ENCODE measurements around the gene HEMK1. TPM values are rescaled to one million over a fixed set of nuclear protein-coding genes. Genes with fewer than 3 reads are reported as not detected.

HEMK1 gene, protein sequence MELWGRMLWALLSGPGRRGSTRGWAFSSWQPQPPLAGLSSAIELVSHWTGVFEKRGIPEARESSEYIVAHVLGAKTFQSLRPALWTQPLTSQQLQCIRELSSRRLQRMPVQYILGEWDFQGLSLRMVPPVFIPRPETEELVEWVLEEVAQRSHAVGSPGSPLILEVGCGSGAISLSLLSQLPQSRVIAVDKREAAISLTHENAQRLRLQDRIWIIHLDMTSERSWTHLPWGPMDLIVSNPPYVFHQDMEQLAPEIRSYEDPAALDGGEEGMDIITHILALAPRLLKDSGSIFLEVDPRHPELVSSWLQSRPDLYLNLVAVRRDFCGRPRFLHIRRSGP
- 1 to 10 TPM; 4.8 to 8.3 (median 6.7) TPM for total RNA-seq

DNA sequence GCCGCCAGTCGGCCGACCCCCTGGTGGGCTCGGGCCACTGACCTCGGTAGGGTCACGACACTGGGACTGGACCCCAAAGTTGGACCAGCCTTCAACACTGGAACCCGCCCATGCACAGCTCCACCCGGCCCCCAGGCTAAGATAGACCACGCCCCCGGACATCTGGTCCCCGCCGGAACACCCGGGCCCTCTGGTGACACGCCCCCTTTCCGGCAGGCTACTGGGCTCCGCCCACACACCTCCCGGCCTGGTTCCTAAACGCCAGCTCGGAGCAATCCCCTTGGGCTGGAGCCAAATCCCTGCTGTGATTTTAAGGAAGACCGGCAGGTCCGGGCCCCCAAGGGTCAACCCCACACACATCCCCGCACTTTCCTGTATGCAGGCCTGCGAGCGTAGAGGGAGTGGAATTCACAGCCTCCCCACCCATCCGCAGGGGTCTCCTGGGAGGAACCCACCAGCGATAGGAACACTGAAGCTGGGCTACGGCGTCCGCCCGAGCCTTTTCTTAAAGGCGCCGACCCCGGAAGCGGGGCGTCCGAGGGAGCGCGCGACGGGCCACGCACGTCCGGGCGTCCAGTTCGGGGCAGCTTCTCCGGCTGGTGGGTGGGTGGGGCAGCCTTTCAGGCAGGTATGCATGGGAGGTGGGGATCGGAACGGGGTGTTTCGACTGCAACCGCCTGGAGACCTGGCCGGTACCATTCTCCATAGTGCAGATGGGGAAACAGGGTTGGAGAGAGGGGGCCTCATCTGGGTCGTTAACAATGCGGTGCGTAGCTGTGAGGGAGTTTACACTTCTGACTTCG, at the start of gene HEMK1:
HEMK1 (plus strand) TSS at position 576 of the 803 bp plus-strand sequence. CDS start 1,583 bp downstream, outside the sequence.
- ATAC-seq (ENCODE audit: low FRiP score): peak; percentile 84
- TF ChIP-seq, protein P1, sequence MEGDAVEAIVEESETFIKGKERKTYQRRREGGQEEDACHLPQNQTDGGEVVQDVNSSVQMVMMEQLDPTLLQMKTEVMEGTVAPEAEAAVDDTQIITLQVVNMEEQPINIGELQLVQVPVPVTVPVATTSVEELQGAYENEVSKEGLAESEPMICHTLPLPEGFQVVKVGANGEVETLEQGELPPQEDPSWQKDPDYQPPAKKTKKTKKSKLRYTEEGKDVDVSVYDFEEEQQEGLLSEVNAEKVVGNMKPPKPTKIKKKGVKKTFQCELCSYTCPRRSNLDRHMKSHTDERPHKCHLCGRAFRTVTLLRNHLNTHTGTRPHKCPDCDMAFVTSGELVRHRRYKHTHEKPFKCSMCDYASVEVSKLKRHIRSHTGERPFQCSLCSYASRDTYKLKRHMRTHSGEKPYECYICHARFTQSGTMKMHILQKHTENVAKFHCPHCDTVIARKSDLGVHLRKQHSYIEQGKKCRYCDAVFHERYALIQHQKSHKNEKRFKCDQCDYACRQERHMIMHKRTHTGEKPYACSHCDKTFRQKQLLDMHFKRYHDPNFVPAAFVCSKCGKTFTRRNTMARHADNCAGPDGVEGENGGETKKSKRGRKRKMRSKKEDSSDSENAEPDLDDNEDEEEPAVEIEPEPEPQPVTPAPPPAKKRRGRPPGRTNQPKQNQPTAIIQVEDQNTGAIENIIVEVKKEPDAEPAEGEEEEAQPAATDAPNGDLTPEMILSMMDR (IDR thresholded peaks at IDR 0.05): no peak
- DNase-seq (ENCODE audit: low spot score): peak; percentile 92

DNA sequence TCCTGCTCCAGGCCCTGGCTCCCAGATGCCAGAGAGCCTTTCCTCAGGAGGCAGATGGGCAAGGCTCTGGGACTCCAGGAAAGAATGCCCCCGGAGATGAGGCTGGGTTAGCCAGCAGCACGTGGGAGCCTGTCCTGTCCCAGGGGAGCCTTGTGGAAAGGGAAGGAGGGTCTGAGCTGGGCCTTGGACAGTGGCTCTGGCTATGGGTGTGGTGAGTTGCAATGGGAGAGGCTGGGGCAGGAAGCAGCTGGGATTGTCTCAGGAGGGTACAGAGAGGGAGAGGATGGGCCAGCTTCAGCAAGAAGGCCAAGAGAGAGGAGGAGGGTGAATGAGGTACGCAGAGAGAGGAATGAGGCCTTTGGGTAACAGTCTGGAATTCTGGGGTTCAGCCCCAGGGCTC, 48.5 kb upstream of the HEMK1 start:
- ATAC-seq (ENCODE audit: low FRiP score) (no peak), DNase-seq (ENCODE audit: low spot score) (no peak)
- TF ChIP-seq, protein P1 (IDR thresholded peaks at IDR 0.05): no peak

DNA sequence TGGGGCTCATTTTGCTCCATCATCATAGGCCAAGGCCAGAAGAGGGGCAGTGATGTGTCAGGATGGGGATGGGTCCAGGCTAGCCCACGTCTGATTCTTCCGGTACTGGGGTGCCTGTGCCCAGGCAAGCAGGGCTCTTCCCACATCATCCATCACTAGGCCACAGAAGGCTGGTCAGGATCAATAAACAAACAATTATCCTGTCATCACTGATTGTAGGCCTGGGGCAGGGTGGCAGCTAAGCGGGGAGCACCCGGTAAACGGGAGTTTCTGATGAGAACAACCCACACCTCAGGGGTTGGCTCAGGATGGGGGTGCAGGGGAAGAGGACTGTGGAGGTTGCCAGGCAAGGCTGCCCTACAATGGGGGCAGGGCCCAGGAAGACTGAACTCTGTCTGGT, 47.8 kb upstream of the HEMK1 start:
- TF ChIP-seq, protein P1 (IDR thresholded peaks at IDR 0.05): no peak
- DNase-seq (ENCODE audit: low spot score): no peak
- no peak for ATAC-seq (ENCODE audit: low FRiP score)

DNA sequence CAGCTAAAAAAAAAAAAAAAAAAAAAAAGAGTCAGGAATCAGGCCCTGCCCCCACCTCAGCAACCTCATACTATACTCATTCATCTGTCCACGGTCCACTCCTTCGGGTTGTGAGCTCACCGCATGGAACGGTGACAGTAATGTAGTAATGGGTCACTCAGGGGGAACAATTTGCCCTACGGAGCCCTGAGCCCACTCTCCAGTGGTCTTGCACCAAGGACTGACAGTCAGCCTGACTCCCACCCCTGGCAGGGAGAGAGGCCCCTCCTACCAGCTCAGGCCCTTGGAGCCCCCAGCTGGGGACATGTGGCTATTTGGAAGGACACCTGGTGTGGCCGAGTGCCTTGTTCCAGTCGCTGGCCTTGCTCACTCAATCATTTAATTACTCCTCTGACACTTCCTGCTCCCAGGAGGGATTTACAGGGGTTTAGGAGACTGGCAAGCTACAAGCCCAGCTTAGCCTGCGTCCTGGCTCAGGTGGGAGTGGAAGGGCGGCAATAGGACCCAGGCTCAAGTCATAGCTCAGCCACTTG, 46.0 kb upstream of the HEMK1 start:
- no peak for DNase-seq (ENCODE audit: low spot score)
- ATAC-seq (ENCODE audit: low FRiP score): no peak
- TF ChIP-seq, protein P1 (IDR thresholded peaks at IDR 0.05): no peak

DNA sequence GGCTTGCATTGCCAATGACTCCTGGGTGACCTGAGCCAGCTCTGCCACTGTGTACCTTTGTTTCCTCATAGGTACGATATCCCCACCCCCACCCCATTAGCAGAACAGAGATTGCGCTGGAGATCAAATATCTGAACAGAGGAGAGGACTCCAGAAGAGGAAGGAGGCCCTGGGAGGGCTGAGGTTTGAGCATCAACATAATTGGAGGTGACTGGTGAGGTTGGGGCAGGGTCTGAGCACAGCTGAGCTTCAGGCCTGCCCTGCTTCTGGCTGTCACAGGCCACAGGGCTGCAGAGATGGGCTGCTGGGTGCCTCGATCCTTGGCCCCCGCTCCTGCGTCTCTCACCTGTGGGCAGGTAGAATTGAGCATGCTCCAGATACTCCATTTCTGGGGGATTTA, 44.6 kb upstream of the HEMK1 start:
- DNase-seq (ENCODE audit: low spot score): no peak
- TF ChIP-seq, protein P1 (IDR thresholded peaks at IDR 0.05): no peak
- no peak for ATAC-seq (ENCODE audit: low FRiP score)

DNA sequence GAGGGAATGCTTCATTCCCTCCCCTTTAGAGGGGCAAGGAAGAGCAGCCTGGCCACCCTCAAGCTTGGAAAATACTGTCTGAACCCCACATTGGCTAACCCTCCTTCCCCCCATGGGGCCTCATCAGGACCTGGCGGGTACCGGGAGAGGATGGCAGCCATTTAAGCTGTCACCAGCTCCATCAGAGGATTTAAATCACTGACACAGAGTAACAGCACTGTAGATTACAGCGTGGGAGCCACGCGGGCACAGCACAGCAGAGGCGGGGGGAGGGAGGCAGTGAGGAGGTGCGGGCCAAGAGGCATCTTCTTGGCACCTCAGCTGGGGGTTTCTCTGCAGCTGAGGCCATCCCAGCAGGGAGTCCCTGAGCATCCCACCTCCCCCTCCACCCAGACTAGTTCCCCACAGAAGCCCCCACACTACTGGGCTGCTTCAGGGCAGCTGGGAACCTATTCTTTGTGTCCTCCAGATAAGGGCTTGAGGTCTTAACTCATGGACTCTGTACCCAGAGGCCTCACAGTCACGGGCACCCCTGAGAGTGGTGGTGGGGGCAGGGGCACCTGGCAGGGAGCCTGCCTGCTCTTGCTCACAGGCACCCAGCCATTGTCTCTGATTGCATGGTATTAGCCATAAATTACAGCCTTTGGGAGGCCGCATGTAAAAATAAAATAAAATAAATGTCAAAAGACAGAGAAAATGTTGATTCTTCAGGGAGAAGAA, 44.0 kb upstream of the HEMK1 start:
- DNase-seq (ENCODE audit: low spot score) (no peak), ATAC-seq (ENCODE audit: low FRiP score) (no peak)
- TF ChIP-seq, protein P1 (IDR thresholded peaks at IDR 0.05): no peak

All from omental fat pad (tissue), 4 donors.